Measurements from ENCODE around the gene SLC37A1.

The SLC37A1 gene

DNA sequence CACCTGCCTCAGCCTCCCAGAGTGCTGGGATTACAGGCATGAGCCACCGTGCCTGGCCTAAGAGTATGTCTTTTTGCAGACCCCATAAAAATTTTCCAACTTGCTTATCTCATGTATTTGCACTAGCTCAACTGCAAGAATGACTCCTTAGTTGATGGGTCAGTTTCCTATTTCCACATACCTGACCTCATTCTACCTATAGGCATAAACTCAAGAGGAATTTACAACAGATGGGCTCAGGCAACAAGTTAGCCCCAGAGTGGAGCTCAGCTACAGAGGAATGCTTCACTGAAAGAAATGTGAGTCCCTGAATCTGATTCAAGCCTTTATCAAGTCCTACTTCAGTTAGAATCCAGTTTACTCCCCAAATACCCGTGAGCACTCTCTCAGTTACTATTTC is 5.3 kb upstream of the SLC37A1 start:
- no peak for DNase-seq

GRCh38 chr21:42509244-42509643 is 4.4 kb upstream of the SLC37A1 start:
- no peak for DNase-seq

DNA sequence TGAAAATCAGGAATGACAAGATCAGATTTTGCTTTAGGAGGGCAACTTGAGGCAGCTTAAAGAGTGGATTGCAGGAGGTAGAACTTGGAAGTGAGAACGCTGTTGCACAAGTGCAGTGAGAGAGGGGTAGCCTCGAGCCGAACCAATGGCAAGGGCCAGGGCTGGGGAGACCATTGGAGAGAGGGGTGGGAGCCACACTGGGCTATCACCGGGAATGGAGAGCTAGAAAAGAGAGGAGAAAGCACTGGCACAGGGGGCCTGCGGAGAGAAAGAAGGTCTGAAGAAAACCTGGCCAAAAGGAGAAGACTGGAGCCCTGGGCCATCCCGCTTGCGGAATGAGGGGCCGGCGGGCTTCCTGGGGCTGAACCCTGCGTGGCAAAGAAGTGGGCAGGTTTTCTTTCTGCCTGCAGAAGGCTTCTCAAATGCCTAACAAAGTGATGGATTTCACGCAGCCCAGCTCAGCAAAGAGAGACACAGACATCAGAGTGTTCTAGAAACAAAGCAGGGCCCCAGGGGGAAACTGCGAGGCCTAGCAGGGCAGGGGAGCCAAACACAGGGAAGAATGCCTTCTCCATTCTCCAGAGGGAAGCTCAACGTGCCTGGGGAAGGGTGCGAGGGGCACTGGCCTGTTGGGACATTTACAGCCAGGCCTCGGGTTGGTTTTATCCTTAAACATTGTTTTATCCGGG is 1.2 kb upstream of the SLC37A1 start:
- DNase-seq = no peak

GRCh38 chr21:42513985-42514882 is 582 bp downstream of the SLC37A1 start:
- peak; percentile 42 for DNase-seq

DNA sequence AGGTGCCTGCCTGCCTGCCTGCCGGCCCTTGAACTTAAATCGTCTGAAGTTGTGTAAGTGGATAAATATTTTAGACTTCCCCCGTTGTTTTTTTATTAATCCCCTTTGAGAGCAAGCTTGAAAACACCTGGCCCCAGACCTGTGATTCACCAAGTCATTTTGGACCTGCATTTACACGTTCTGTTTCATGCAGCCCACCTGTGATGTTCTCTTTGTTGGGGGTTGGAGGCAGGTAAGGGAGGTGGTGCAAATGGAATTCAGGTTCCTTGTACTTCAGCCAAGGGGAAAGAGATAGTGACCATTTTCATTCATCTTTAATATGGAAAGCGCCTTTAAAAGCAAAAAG is 1.2 kb downstream of the SLC37A1 start:
- no peak for DNase-seq

GRCh38 chr21:42515708-42516502 is 2.3 kb downstream of the SLC37A1 start:
- DNase-seq = no peak

- DNase-seq = no peak
Measured at GRCh38 chr21:42518215-42518614, 4.6 kb downstream of the SLC37A1 start.

GRCh38 chr21:42518626-42519025 is 5.0 kb downstream of the SLC37A1 start:
- DNase-seq = no peak

DNA sequence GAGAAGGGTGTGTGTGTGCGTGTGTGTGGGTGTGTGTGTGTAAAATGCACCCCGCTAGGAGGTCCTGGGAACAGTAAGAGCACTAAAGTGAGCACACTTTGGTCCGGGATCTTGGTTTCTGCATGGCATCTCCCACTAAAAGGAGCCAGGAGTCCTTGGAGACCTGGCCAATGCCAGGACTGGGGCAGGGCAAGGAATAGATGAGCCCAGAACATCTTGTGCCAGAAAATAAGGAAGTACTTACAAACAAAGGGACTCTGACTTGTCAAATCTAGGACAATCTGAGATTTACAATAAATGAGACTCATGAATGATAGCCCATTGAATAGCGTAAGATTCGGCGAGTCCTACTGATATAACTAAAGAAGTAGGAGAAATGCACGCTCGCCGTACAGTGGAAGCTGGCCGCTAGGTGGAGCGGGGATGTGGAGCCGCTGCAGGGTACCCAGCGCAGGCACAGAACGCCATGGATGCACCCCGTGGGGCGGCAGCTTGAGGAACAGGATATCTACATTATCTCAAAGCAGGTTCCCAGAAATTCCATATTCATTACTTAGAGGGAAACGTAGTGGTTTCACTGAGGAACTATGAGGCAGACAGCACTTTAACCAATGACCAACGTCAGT is 7.1 kb downstream of the SLC37A1 start:
- DNase-seq = no peak

GRCh38 chr21:42521384-42521783 is 7.7 kb downstream of the SLC37A1 start:
- DNase-seq = no peak

GRCh38 chr21:42521805-42522204 is 8.2 kb downstream of the SLC37A1 start:
- no peak for DNase-seq

GRCh38 chr21:42522271-42522670 is 8.6 kb downstream of the SLC37A1 start:
- DNase-seq = no peak

DNA sequence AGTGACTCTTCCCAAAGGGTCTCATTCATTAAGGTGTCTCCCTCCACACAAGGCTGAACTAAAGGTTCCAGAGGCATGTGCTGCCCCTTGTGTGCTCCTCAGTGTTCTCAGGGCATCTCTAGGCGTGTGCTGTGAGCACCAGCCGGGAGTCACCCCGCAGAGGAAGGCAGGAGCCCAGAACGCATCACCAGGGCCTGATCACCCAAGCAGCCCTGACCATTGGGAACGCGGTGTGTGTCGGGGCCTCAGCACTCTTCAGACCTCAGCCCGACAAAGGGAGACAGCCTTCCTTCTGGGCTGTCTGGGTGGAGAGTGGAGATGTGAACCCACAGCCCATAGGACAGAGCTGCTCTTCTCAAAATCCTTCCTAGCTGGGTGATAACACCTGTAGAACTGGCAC is 9.1 kb downstream of the SLC37A1 start:
- no peak for DNase-seq

- no peak for DNase-seq
Measured at GRCh38 chr21:42523211-42523610, 9.6 kb downstream of the SLC37A1 start.

DNA sequence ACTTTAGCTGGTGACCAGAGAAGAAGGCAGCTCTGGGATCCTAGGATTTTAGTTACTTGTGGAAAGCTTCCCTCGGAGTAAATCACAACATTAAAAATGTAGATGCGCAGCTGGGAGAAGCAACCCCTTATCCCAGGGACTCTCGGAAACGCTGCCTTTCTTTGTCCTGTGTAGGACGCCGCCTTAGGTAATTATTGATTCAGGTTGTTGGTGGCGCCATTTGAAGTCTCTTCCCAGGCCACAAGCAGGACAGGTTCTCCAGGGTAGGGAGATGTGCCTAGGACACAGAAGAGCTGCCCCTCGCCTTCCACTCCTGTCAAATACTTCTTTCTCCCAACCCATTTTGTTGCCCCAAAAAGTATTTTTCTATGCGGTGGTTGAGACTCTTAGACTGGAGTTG is 10.3 kb downstream of the SLC37A1 start:
- DNase-seq = no peak

- no peak for DNase-seq
Measured at GRCh38 chr21:42524341-42525028, 10.8 kb downstream of the SLC37A1 start.

DNA sequence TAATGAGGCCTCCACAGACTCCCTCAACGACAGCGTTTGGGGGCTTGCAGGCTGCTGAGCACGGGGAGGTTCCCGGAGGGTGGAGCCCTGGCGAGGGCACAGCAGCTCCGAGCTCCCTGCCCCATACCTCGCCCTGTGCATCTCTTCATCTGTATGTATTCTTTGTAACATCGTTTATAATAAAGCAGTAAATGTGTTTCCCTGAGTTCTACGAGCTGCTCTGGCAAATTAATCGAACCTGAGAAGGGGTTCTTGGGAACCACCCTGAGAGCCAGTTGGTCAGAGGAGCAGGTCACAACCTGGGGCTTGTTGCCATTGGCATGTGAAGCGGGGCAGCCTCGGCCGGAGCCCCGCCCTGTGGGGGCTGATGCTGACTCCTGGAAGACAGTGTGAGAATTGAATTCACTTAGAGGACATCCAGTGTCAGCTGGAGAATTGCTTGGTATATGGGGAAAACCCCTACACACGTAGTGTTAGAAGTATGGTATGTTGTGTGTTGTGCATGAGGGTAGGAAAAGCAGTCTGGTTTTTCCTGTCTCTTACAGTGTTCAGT is 11.5 kb downstream of the SLC37A1 start:
- no peak for DNase-seq

GRCh38 chr21:42525676-42526378 is 12.2 kb downstream of the SLC37A1 start:
- DNase-seq = no peak

GRCh38 chr21:42526379-42526727 is 12.7 kb downstream of the SLC37A1 start:
- DNase-seq = no peak

DNA sequence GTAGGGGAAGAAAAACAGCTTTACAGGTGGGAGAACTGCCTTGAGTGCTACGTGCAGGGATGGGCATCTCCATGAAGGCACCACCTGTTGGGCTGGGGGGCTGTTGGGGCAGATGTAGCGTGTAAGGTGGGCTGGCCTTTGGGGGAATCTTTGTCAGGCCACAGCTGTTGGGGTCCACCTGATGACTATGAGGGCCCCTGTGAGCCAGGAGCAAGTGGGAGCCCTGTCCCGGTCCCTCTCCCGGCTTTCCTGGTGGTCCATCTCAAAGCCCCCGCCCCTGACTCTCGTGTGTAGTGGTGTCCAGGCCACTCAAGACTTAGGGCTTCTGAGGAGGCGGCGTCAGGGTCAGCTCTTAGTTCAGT is 13.5 kb downstream of the SLC37A1 start:
- DNase-seq = no peak

DNA sequence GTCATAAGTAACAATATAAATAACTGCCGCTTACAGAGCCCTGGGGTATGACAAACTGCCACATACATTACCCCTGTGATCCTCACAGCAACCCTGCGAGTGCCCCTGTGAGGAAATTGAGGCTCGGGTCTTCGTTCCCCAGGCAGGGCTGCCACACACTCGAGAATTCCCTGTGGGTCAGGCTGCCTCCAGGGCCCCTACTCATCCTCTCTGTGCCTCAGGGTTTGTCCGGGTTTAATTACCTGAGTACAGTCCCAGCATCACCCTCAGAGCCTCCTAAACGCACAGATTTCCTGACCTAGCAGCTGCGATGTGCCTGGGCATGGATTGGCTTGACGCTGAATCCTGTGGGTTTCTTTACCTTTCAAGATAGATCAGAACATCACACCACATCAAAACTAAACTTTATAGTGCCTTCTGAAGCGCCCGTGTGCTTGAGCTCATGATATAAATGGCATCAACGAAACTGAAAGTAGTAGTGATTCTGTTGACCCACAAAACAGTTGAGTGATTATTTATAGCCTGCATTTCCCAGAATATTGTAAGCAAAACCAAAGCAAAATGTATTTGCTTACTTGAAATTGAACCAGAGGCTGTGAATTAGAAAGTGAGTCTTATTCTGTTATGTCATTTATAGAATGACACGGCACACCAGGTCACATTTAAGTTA is 14.0 kb downstream of the SLC37A1 start:
- DNase-seq = peak; percentile 40
